ENCODE results near the gene LBR. TPM values are rescaled to one million over a fixed set of nuclear protein-coding genes. Genes with fewer than 3 reads are reported as not detected.

The LBR gene
- total and polyA plus RNA-seq, 2 experiments from 2014 or later = 50.6 to 91.3 TPM

DNA sequence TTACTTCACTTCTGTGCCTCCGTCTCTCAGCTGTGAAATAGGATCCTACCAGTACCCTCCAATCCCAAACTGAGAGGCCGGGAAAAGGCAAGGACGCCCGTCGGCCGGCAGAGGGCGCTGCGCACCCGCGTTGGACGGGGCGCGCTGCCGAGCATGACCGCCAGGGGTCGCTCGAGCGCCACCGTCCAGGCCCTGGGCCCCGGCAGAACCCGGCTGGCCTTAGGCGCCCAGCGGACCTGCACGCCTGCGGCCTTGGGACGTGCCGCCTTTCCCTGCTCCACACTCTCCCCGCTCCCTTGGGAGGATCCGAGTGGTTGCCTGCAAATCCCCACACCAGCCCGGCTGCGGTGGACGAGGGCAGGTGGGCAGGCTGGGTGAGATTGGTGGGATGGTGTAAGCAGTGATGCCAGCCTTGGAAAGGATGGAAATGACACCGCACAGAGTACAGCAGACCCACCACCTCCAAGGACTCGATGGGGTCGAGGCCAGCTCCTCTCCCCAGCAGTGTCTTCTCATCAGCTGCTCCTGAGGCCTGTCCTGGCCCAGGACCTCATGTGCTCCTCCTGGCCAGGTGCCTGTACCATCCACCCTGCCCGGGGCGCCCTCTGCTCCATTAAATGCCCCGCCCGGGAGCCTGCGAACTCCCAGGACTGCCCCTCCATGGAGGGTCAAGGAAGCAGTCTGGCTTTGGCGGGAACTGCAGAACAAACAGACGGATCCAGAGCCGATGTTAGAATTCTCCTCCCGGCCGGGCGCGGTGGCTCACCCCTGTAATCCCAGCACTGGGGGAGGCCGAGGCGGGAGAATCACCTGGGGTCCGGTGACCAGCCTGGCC lies 47.4 kb upstream of the LBR start:
- peaks cover 17% of the 10 kb centered on the region for H3K27me3 Mint-ChIP-seq (ENCODE audit: insufficient read depth, low read depth, poor library complexity)
- peaks cover 3% of the 10 kb centered on the region; the same call in 1 of the 3 replicates for H3K9me3 Mint-ChIP-seq
- TF ChIP-seq NANOG (IDR thresholded peaks at IDR 0.05; ENCODE audit: borderline replicate concordance) = no peak
- TF ChIP-seq, protein P1, sequence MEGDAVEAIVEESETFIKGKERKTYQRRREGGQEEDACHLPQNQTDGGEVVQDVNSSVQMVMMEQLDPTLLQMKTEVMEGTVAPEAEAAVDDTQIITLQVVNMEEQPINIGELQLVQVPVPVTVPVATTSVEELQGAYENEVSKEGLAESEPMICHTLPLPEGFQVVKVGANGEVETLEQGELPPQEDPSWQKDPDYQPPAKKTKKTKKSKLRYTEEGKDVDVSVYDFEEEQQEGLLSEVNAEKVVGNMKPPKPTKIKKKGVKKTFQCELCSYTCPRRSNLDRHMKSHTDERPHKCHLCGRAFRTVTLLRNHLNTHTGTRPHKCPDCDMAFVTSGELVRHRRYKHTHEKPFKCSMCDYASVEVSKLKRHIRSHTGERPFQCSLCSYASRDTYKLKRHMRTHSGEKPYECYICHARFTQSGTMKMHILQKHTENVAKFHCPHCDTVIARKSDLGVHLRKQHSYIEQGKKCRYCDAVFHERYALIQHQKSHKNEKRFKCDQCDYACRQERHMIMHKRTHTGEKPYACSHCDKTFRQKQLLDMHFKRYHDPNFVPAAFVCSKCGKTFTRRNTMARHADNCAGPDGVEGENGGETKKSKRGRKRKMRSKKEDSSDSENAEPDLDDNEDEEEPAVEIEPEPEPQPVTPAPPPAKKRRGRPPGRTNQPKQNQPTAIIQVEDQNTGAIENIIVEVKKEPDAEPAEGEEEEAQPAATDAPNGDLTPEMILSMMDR (conservative IDR thresholded peaks at IDR 0.05; ENCODE audit: low read depth in 2 of 2) = peak; percentile 99 to 100
- H3K4me2 ChIP-seq = 0 out of 2 replicates have a peak overlapping the region, but pooled peaks have one; percentile 57
- peaks cover 5% of the 10 kb centered on the region; the same call in 1 of the 2 replicates for H3K4me1 ChIP-seq (ENCODE audit: insufficient read depth)
- DNase-seq (ENCODE audit: low spot score) = peak; percentile 79
- peak overlapping the region; percentile 91 for H2AFZ ChIP-seq
- no peak overlapping the region for H3K27ac ChIP-seq (ENCODE audit: low read depth)
- peaks cover 12% of the 10 kb centered on the region for H3K4me1 Mint-ChIP-seq
- H3K27me3 ChIP-seq (ENCODE audit: insufficient read depth) = no peaks in the 10 kb centered on the region
- ATAC-seq = peak; percentile 96
- H3K27ac Mint-ChIP-seq = no peak overlapping the region
- no peaks in the 10 kb centered on the region for H3F3A ChIP-seq (replicated peaks; ENCODE audit: low read depth)
- H3K9me2 ChIP-seq (ENCODE audit: insufficient read depth) = no peaks in the 10 kb centered on the region
- no peaks in the 10 kb centered on the region for H3K79me2 ChIP-seq (replicated peaks; ENCODE audit: insufficient read depth)
- no peak overlapping the region for H3K4me3 Mint-ChIP-seq
- H3K36me3 ChIP-seq (ENCODE audit: insufficient read depth) = no peaks in the 10 kb centered on the region
- H4K20me1 ChIP-seq (replicated peaks; ENCODE audit: insufficient read depth) = no peaks in the 10 kb centered on the region
- H3K4me3 ChIP-seq = no peak overlapping the region
- H3K36me3 Mint-ChIP-seq (ENCODE audit: low read depth) = no peaks in the 10 kb centered on the region; the same call in 2 of the 3 replicates

- DNase-seq (ENCODE audit: low spot score) (no peak), ATAC-seq (no peak)
- Histone ChIP-seq H3K27me3 (ENCODE audit: insufficient read depth) (no peaks in the 10 kb centered on the region), H3K4me2 (no peak overlapping the region), H3K27ac (ENCODE audit: low read depth) (no peak overlapping the region), H3K36me3 (ENCODE audit: insufficient read depth) (no peaks in the 10 kb centered on the region), H3F3A (replicated peaks; ENCODE audit: low read depth) (no peaks in the 10 kb centered on the region), H3K4me1 (ENCODE audit: insufficient read depth) (peaks cover 5% of the 10 kb centered on the region; the same call in 1 of the 2 replicates), H3K79me2 (replicated peaks; ENCODE audit: insufficient read depth) (no peaks in the 10 kb centered on the region), H3K4me3 (no peak overlapping the region), H3K9me2 (ENCODE audit: insufficient read depth) (no peaks in the 10 kb centered on the region), H4K20me1 (replicated peaks; ENCODE audit: insufficient read depth) (no peaks in the 10 kb centered on the region), H2AFZ (0 out of 2 replicates have a peak overlapping the region, but pooled peaks have one; percentile 15)
- Mint-ChIP-seq H3K36me3 (ENCODE audit: low read depth) (no peaks in the 10 kb centered on the region; the same call in 2 of the 3 replicates), H3K27me3 (ENCODE audit: insufficient read depth, low read depth, poor library complexity) (peaks cover 17% of the 10 kb centered on the region), H3K9me3 (peaks cover 3% of the 10 kb centered on the region; the same call in 1 of the 3 replicates), H3K4me1 (peaks cover 12% of the 10 kb centered on the region), H3K27ac (no peak overlapping the region), H3K4me3 (no peak overlapping the region; the same call in 2 of the 3 replicates)
- TF ChIP-seq STAT1 (IDR thresholded peaks at IDR 0.05; ENCODE audit: unreplicated experiment) (no peak), JUNB (IDR thresholded peaks at IDR 0.05; ENCODE audit: unreplicated experiment) (no peak), ETS1 (IDR thresholded peaks at IDR 0.05) (no peak), POLR2AphosphoS5 (IDR thresholded peaks at IDR 0.05; ENCODE audit: low read depth) (no peak), REST (IDR thresholded peaks at IDR 0.05; ENCODE audit: unreplicated experiment) (no peak), ZNF331 (CRISPR knock-in tag; IDR thresholded peaks at IDR 0.05; ENCODE audit: low read depth) (no peak), NANOG (IDR thresholded peaks at IDR 0.05; ENCODE audit: borderline replicate concordance) (no peak), EZH2 (IDR thresholded peaks at IDR 0.05; ENCODE audit: low read depth, unreplicated experiment) (no peak)
- TF ChIP-seq, protein P1 (conservative IDR thresholded peaks at IDR 0.05; ENCODE audit: low read depth in 2 of 2) = no peak
Measured at GRCh38 chr1:225474439-225474985, 46.7 kb upstream of the LBR start.

All from GM23338 (cell line).